Activated CD8-positive, alpha-beta memory T cell treated with anti-CD3 and anti-CD28 coated beads for 4 hours (primary cell): Measurements from ENCODE around the gene ASPG.

Experiments used
- DNase-seq, 2 donors: peaks; one replicate each; pipeline ENCODE4 v3.0.0-alpha.2; 2020; ENCODE audit warnings: low read depth in 2 of 2

Gene ASPG

GRCh38 chr14:104085032-104085888 lies at the start of gene ASPG:
Gene ASPG (plus strand): TSS chr14:104085700. CDS start chr14:104085771, 71 bp downstream.
- DNase-seq = no peak

DNA sequence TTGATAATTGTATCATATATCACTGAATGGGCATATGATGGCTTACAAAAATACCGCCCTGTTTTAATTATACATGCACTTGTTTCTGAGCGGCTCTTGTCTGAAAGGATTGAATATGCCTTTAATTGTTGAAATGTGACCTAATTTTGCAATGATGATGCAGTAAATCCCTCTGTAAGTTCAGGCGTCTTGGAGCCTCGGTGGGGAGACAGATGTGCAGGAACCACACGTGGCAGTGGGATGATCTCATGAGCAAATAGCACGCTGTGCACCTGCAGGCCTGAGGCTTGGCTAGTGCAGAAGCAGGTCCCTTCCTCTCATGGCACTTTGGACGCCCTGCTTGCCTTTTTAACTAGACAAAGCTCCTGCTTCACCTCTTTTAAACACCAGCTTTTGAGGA lies 49.3 kb upstream of the ASPG start:
- no peak for DNase-seq

- DNase-seq = no peak
Measured at GRCh38 chr14:104037074-104037473, 48.4 kb upstream of the ASPG start.

DNA sequence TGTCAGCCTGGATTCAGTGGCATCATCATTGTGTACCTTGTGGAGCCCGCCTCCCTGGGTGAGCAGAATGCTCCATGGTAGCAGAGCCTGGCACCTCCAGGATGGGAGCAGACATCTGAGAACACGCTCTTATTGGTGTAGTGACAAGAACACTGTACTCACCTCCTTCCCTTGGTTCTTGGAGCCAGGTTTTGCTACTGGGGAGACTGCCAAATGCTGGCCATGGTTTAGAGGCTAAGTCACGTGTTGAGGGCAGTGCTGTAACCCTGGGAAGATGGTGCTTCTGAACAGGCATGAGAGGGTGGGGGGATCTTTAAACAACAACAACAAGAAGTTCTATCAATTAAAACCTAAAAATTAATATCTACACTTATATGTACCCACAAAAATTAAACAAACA lies 47.6 kb upstream of the ASPG start:
- DNase-seq = no peak

DNA sequence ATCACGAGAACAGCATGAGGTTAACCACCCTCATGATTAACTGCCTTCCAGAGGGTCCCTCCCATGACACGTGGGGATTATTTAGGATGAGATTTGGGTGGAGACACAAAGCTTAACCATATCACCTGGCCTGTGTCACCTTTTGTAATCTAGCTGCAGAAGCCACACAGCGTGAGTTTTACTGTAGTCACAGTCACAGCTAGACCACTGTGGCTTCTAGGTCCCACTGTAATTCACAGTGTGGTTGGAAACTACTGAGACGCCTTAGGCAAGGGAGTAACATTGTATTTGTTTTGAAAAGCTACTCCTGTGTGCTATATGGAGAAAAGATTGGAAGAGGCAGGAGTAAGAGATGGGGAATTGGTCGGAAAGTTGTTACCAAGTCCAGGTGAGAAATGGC lies 46.3 kb upstream of the ASPG start:
- DNase-seq = no peak

GRCh38 chr14:104040539-104040938 lies 45.0 kb upstream of the ASPG start:
- no peak for DNase-seq

- DNase-seq = no peak
Measured at GRCh38 chr14:104041430-104042104, 43.9 kb upstream of the ASPG start.

- no peak for DNase-seq
Measured at GRCh38 chr14:104044016-104044415, 41.5 kb upstream of the ASPG start.

- DNase-seq = no peak
Measured at GRCh38 chr14:104047761-104048160, 37.7 kb upstream of the ASPG start.

DNA sequence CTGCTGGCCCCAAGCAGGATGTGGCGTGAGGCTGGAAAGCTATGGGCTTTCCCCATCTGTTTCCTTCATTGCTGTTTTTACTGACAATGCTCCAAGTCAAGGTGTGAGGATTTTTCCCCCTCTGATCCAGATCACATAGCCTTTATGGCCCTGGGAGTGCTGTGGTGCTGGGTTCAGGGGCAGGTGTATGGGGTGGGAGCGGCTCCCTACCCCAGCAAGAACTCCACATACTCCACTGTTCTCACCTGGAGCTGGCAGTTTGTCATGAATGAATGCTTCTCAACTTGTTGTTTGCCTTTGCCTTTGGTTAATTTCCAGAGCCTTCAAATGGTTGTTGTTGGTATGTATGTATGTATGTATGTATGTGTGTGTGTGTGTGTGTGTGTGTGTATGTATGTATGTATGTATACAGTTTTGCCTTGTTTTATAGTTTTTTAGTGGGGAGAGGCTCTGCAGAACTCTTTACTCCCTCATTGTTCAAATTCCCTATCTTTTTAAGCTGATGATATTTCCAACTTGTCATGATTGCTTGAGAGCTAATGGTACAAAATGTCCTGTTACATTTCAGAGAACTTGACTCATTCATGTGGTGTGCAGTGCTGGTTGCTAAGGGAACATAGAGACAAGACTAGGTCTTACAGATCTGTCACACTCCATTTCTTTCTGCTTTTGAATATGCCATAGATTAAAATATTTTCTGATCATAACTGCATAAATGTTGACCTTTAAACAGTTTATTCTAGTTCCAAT lies 36.6 kb upstream of the ASPG start:
- no peak for DNase-seq

DNA sequence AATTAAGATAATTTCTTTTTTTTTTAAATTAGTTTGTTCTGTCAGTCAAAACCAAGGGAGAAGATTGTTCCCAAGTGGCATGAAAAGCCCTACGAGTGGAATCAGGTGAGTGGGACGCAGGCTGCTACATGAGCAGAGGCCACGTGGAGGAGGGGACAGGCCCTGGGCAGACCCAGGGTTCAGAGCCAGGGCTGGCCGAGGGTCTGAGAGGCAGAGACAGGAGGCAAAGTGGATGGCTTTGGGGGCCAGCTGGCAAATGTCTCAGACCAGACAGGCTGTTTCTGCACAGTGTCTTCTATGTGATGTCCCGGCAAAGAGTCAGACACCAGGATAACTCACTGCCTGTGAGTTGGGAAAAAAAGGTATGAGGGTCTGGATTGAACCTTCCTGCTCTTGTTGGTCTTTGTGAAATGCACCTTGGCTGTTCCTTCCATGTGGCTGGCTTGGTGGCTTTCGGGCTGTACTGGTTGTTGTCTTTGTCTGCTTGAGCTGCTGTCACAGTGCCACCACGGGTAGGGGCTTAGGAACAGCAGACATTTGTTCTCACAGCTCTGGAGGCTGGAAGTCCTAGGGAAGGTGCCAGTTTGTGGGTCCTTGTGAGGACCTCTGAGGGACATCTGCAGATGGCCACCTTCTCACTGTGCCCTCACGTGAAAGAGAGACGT lies 35.8 kb upstream of the ASPG start:
- no peak for DNase-seq

DNA sequence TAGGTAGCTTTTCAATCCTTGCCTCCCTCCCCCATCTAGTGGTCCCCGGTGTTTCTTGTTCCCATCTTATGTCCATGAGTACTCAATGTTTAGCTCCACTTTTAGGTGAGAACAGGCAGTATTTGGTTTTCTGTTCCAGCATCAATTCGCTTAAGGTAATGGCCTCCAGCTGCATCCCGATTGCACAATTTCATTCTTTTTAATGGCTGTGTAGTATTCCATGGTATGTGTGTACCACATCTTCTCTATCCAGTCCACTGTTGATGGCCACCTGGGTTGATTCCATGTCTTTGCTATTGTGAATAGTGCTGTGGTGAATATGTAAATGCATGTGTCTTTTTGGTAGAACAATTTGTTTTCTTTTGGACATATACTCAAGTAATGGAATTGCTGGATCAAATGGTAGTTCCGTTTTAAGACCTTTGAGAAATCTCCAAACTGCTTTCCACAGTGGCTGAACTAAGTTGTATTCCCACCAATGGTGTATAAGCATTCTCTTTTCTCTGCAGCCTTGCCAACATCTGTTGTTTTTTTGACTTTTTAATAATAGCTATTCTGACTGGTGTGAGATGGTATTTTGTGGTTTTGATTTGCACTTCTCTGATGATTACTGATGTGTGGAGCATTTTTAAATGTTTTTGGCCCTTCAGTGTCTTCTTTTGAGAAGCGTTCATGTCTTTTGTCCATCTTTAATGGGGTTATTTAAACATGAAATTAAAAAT lies 34.2 kb upstream of the ASPG start:
- no peak for DNase-seq

DNA sequence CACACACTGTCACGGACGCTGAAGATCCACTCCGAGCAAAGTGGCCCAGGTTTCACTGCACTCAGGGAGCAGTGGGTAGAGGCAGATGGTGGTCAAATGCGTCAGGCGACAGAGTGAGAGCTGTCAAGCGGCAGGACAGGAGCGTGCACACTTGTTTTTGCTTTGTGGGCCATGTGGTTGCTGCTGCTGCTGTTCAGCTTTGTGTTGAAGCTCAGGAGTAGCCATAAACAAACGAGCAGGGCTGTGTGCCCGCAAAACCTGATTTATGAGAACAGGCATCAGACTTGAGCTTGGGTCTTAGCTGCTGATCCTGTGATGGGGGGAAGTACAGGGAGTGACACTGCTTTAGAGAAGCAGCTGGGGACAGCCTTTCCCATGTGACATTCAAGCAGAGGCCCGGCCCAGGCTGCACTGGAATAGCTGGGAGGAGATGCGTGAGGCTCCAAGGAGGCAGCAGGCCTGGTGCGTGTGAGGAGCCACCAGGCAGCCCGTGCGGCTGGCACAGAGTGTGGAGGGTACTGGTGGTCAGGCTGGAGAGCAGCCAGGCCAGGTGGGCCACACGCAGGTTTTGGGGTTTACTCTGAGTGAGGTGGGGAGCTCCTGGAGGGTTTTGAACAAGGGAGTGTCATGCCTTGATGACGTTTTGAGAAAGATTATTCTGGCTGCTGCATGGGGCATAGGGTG lies 31.1 kb upstream of the ASPG start:
- DNase-seq = no peak

- no peak for DNase-seq
Measured at GRCh38 chr14:104062281-104062680, 23.2 kb upstream of the ASPG start.

DNA sequence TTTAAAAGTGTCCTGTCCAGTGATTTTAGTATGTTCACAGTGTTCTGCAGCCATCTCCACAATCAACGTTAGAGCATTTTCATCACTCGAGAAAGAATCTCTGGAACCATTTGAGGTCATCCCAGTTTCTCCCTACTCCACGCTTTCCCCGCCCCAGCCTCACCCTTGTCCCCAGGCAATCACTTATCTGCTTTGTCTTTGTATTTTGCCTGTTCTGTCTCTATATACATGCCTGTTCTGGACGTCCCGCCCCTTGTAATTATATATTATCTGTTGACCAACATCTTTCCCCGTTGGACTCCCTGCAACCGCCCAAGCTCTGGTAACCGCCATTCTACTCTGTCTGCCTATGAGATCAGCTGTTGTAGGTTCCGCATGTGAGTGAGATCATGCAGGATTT lies 21.5 kb upstream of the ASPG start:
- DNase-seq = no peak

GRCh38 chr14:104066279-104066678 lies 19.2 kb upstream of the ASPG start:
- no peak for DNase-seq

- DNase-seq = no peak
Measured at GRCh38 chr14:104066719-104067295, 18.7 kb upstream of the ASPG start.

DNA sequence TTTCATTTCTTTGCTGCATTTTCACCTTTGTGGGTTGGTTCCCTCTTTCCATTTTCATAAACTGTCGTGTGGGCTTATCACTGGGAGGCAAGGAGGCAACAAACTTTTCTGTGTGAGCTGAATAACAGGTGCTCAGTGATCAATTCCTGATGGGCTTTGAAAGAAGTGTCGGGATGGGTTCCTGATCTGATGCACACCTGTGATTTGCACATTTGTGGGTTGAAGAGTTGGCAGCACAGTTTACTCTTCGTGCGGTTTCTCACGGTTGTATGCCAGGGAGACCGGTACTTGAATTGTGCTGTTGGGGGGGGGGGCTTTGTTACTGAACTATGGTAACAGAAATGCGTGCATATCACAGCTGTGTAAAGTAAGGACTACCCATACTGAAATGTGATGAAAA lies 16.0 kb upstream of the ASPG start:
- DNase-seq = no peak

DNA sequence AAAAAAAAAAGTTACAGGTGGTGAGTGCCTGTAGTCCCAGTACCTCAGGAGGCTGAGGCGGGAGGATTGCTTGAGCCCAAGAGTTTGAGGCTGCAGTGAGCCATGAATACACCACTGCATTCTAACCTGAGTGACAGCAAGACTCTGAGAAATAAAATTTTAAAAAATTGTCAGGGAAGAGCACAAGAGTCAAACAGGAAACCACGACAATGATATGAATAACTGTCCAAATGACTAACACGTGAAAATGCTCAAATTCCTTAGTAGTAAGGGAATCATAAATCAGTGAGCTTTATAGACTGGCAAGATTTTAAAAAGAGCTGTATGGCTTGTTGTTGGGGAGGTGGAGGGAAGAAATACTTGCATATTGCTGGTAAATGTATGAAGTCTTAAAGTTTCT lies 12.9 kb upstream of the ASPG start:
- DNase-seq = no peak

DNA sequence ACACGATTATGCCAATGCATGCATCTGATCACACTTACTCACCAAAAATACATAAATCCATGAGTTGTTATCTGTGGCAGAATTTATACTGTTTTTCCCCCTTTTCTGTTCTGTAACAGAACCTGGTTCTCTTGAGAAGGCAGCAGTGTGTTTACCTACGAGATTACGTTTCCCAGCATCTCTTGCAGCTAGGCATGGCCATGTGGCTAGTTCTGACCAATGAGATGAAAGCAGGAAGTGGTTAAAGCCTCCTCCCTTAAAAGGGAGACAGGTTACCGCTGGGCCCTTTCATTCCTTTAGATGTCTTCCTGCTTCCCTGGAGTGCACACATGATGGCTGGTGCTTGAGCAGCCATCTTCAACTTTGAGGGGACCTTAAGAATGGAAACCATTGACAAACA lies 11.7 kb upstream of the ASPG start:
- DNase-seq = no peak
